DMS153 treated with DMSO at 0.1 percent for 48 hours (cell line): ENCODE measurements around the gene CDC25B.
A peak's percentile ranks its signal among the peaks of the same experiment; 100 is the strongest.
"Not testable (repeated sequence)": the region's sequence is repeated elsewhere in the genome, so short reads cannot be mapped to it uniquely, and the experiment has no call there.

Experiments used
- DNase-seq: peaks from one replicate; lab custom pipeline; 2025; ENCODE audit not compliant: unreplicated experiment; lab: John Stamatoyannopoulos, UW

Gene CDC25B

DNA sequence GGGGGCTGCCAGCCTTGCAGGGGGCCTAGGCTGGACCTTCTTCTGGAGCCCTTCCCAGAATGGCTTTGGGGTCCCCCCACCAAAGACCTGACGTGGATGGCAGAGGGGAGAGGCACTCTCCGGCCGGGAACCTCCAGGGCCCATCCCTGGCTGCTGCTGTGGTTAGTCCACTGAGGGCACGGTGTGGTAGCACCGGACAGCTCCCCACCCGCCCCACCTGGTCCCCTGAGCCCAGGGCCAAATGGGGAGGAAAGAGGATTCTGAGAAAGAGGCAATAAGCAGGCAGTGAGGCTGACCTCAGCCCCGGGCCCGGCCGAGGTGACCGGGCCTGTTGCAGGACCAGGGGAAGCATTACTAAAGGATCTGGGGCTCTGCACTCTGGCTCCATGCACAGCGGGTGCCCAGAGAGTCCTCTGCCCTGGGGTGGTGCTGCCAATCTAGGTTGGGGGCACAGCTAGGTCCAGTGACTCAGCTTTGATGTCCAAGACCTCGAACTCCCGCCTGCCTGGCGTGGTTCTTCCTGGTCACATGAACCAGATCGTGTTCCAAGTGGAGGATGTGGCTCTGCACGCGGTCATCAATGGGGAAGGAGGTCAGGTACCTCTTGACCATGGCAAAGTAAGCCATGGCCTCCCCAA lies 11.8 kb upstream of the CDC25B start:
- DNase-seq: no peak

DNA sequence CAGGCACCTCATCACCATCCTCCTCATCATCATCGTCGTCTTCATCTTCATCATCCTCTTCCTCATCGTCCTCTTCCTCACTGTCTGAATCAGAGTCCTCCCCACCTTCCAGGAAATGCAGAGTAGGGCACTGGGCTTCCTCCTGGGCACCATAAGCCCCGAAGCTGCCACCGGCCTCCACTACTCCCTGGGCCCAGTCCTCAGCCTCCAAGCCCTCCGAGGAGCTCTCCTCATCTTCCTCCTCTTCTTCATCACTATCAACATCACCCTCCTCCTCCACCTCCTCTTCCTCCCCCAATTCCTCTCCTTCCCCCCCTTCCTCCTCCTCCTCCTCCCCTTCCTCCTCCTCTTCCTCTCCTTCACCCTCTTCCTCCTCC lies 11.3 kb upstream of the CDC25B start:
- no peak for DNase-seq

DNA sequence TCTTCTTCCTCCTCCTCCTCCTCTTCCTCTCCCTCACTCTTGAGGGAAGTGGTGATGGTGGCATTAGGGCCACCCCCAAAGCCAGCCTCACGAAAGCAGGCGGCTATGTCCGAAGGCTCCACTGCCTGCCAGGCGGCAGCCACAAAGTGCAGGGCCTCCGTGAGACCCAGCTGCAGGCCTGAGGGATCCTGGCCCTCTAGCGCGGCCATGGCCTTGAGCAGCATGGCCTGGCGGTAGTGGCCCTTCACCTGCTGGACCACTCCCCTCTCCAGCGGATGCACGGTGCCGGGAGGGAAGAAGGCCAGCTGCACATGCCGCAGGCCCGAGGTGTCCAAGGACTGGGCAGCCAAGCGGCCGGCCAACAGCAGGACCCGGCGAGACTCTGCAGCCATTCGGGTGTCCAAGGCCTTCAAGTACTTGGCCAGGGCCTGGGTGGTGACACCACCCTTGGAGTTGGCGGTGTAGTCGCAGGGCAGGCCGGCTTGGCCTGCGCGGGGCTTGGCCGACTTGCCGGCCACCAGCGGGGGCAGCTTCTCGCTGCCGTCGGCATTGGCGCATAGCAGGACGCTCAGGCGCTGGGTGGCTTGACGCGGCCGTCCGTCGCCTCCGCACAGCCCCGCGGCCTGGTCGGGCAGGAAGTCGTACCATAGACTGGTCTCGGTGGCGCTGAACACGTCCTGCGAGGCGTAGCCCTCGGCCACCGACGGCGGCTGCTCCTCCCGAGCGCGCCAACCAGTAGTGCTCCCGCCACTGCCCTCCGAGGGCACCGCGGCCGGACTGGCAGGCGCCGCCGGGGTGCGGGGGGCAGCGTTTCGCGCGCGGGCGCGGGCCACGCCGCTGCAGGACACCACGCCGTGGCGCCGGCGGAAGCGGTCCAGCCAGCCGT lies 10.6 kb upstream of the CDC25B start:
- no peak for DNase-seq

- no peak for DNase-seq
These were observed 10.0 kb upstream of the CDC25B start for GRCh38 chr20:3786126-3786484.

DNA sequence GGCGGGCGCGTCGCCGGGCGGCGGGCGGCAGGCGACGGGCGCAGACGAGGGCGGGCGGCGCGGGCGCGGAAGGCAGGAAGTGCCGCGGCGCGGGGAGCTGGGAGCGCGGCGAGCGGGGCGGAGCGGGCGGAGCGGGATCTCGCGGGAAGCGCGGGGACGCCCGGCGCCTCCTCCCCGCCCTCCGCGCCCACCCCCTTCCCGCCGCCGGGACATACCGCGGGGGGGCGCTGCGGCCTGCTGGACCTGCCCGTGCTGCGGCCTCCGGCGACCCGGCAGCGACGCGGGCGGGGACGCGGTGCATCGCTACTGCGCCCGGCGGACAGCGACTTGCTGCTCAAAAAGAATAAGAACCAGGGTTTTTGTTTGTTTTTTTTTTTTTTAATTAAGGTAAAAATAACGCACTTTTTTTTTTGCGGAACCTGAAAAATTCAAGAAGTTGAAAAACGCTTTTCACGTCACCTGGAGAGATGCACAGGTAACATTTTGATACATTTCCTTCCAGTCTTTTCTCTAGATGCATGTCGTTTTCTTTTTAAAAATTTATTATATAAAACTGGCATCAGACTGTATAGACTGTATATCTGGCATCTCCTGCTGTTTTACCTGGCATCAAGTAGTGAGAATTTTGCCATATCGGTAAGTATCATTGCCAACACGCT lies 9.3 kb upstream of the CDC25B start, which contains the start of gene CENPB:
CENPB (minus strand) TSS at position 76 of the 659 bp plus-strand sequence. CDS start 257 bp downstream, outside the sequence.
- DNase-seq: peak; percentile 70

DNA sequence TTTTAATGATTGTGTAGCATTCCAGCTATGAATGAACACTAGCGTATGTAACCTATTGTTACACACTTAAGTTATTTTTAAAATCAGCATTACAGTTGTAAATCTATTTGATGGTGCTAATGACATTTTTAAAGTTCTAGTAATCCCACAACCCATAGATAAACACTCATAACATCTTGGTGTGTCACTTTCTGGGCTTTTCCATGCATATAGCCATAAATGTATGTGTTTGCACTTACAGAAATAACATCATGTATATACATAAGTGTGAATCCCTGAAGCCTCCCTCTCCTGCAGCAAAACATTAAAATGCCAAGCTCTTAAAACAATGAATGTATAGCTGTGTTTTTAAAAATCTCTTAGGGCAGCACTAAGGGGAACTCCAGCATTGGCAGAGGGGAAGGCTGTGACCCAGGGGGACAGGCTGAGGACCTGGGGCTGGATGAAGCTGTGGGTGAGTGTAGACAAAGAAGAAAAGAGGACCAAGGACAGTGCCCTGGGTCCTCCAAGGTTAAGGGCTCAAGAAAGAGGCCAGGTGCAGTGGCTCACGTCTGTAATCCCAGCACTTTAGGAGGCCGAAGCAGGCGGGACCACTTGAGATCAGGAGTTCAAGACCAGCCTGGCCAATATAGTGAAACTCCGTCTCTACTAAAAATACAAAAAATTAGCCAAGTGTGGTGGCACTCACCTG lies 8.6 kb upstream of the CDC25B start:
- no peak for DNase-seq

DNA sequence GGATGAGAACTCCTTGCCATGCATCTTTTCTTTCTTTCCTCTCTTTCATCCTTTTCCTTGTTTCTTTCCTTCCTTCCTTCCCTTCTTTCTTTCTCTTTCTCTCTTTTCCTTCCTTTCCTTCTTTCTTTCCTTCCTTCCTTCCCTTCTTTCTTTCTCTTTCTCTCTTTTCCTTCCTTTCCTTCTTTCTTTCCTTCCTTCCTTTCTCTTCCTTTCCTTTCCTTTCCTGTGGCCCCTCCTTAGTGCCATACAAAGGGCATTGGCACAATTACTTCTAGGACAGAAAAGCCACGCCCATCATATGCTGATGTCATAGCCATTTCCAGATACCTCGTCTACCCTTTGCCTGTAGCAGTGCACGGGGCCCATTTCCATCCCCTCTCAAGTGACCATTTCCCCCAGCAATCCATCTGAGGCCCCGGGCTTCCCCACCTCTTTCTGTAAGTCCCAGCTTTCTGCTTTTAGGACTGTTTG lies 7.4 kb upstream of the CDC25B start:
- DNase-seq: no peak

- not testable (repeated sequence) for DNase-seq
These were observed 6.9 kb upstream of the CDC25B start for GRCh38 chr20:3789201-3789600.

GRCh38 chr20:3794168-3794567 lies 1.9 kb upstream of the CDC25B start:
- not testable (repeated sequence) for DNase-seq

- DNase-seq: no peak
These were observed 1.2 kb upstream of the CDC25B start for GRCh38 chr20:3794701-3795420.

DNA sequence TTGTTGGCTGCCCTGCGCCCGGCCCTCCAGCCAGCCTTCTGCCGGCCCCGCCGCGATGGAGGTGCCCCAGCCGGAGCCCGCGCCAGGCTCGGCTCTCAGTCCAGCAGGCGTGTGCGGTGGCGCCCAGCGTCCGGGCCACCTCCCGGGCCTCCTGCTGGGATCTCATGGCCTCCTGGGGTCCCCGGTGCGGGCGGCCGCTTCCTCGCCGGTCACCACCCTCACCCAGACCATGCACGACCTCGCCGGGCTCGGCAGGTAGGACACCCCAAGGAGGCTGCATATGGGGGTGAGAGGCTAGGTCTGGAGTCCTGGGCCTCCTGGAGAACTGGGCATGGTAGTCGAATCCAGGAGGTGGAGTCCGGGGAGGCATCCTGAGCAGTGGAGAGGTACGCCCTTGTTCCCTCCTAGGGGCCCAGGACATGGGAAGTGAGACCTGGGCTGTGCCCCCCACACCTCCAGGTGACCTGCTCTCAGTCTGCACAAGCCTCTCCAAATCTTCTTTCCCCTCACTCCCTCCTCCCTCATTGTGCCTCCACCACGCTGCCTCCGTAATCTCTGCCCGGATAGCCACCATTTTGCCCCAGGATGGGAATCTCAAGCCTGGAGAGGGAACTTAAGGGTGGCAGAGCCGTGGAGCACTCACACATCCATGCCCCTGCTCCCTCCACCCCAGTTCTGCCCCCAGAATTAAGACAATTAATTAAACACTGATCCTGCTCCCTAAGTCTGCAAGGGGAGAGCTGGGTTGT lies 541 bp downstream of the CDC25B start:
- no peak for DNase-seq

GRCh38 chr20:3797226-3797545 lies 1.1 kb downstream of the CDC25B start:
- DNase-seq: no peak

- peak; percentile 28 for DNase-seq
These were observed 1.7 kb downstream of the CDC25B start for GRCh38 chr20:3797592-3798372.

DNA sequence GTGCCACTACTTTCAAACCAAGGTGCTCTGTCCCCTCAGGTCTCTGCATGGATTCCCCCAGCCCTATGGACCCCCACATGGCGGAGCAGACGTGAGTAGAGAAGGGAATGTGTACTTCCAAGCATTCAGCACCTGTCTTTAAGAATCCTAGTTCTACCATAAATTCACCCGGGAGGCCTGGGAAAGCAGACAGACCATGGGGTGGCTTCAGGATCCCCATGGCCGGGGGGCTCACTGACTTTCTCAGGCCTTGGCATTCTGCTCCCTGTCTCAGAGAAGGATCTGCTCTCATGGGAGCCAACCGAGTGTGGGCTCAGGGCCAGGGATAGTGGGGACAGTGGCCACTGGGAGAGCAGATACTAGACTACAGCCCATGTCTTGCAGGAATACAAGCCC lies 2.3 kb downstream of the CDC25B start:
- no peak for DNase-seq

GRCh38 chr20:3798908-3799248 lies 2.8 kb downstream of the CDC25B start:
- DNase-seq: no peak

GRCh38 chr20:3800256-3800877 lies 4.3 kb downstream of the CDC25B start:
- DNase-seq: no peak

GRCh38 chr20:3800878-3801260 lies 4.8 kb downstream of the CDC25B start:
- no peak for DNase-seq

GRCh38 chr20:3801299-3801698 lies 5.2 kb downstream of the CDC25B start:
- no peak for DNase-seq

- DNase-seq: no peak
These were observed 5.7 kb downstream of the CDC25B start for GRCh38 chr20:3801846-3802245.
